GM12878 (cell line): ENCODE data around the gene C1QTNF12. TPM values are rescaled to one million over a fixed set of nuclear protein-coding genes. Genes with fewer than 3 reads are reported as not detected.

ENCODE experiments used
- ATAC-seq: fragments of 200-7000 bp; cut with Tn5 transposase; 3 replicates; pipeline ENCODE4 v1.9.1; 2020; ENCODE audit warnings: mild to moderate bottlenecking, moderate library complexity
- BruUV-seq: library from RNA; stranded (reverse); fragments of 400-500 nt; replicated peaks from 2 replicates; lab custom pipeline; 2021; lab: Mats Ljungman, UMichigan
- CTCF ChIA-PET: fragments of 300-600 bp; sonication (Branson Sonifier 250); formaldehyde crosslinking; extraction: SDS; loops from one replicate; lab custom pipeline; 2021; ENCODE audit warnings: inconsistent platforms; lab: Yijun Ruan, JAX
- POLR2A ChIA-PET: fragments of 350-600 bp; formaldehyde crosslinking; extraction: SDS; loops from one replicate; lab custom pipeline; 2021; ENCODE audit warnings: inconsistent platforms; lab: Charles Lee
- RAD21 ChIA-PET: fragments of 300-600 bp; sonication (Branson Sonifier 250); formaldehyde crosslinking; loops from one replicate; lab custom pipeline; 2023; ENCODE audit warnings: antibody characterized with exemption; ENCODE audit not compliant: unreplicated experiment; lab: Charles Lee
- SMC1A ChIA-PET: fragments of 300-600 bp; sonication (Branson Sonifier 250); formaldehyde crosslinking; loops from one replicate; lab custom pipeline; 2023; ENCODE audit not compliant: unreplicated experiment, uncharacterized antibody; lab: Charles Lee
- DNase-seq: peaks from one replicate; pipeline ENCODE4 v3.0.0-alpha.2; 2011; ENCODE audit warnings: low read depth, low spot score
- FAIRE-seq: peaks from 3 replicates; lab custom pipeline; 2011; peaks lifted over from hg19 to GRCh38; lab: Jason Lieb, UNC
- H2AFZ ChIP-seq: 2 replicates; pipeline ENCODE4 v1.6.0; 2011; ENCODE audit warnings: low read depth, low read length, control low read depth; ENCODE audit not compliant: control insufficient read depth
- H3K27ac ChIP-seq: 2 replicates; pipeline ENCODE4 v1.5.1; 2011; ENCODE audit warnings: control low read depth; ENCODE audit not compliant: control insufficient read depth, insufficient read depth
- H3K27me3 ChIP-seq, 2 experiments: replicated peaks in 1 of 2; 2 replicates each; pipeline versions ENCODE4 v1.6.0 to v1.6.1; 2011; ENCODE audit warnings: low read length in 1 of 2; ENCODE audit not compliant: control insufficient read depth in 2 of 2, insufficient read depth in 2 of 2
- H3K36me3 ChIP-seq, 2 experiments: 2 replicates each; pipeline ENCODE4 v1.5.1; 2011; ENCODE audit warnings: low read length in 1 of 2; ENCODE audit not compliant: control insufficient read depth in 2 of 2, insufficient read depth in 2 of 2
- H3K4me1 ChIP-seq: 2 replicates; pipeline ENCODE4 v1.6.1; 2011; ENCODE audit warnings: mild to moderate bottlenecking, low read length, moderate library complexity, mixed read lengths; ENCODE audit not compliant: control insufficient read depth, insufficient read depth
- H3K4me2 ChIP-seq: 2 replicates; pipeline ENCODE4 v1.6.0; 2011; ENCODE audit warnings: control low read depth; ENCODE audit not compliant: control insufficient read depth, insufficient read depth
- H3K4me3 ChIP-seq: fragments of 200-600 bp; sonication (generic); 2 replicates; pipeline ENCODE4 v1.5.1; 2016
- H3K79me2 ChIP-seq: 2 replicates; pipeline ENCODE4 v1.6.0; 2011; ENCODE audit warnings: low read length; ENCODE audit not compliant: control insufficient read depth, insufficient read depth
- H3K9ac ChIP-seq: 2 replicates; pipeline ENCODE4 v1.8.0; 2011; ENCODE audit warnings: low read length, control low read depth, mixed read lengths; ENCODE audit not compliant: control insufficient read depth, insufficient read depth
- H3K9me3 ChIP-seq: replicated peaks from 3 replicates; pipeline ENCODE4 v1.5.1; 2011; ENCODE audit warnings: mild to moderate bottlenecking, low read length; ENCODE audit not compliant: control insufficient read depth, insufficient read depth
- H4K20me1 ChIP-seq: 2 replicates; pipeline ENCODE4 v1.6.0; 2011; ENCODE audit not compliant: control insufficient read depth, insufficient read depth
- BCL11A ChIP-seq: IDR thresholded peaks from 2 replicates; pipeline ENCODE4 v1.6.1; 2011; ENCODE audit warnings: low read depth, low read length
- HDAC6 ChIP-seq: fragments of 200-600 bp; sonication (generic); IDR thresholded peaks from one replicate; pipeline ENCODE4 v1.8.0; 2017; ENCODE audit warnings: antibody characterized with exemption; ENCODE audit not compliant: unreplicated experiment
- RCOR1 ChIP-seq: conservative IDR thresholded peaks from 2 replicates; pipeline ENCODE4 v1.6.1; 2012; ENCODE audit warnings: low read depth, low read length, improper control_type of control experiment
- RUNX3 ChIP-seq: IDR thresholded peaks from 2 replicates; pipeline ENCODE4 v1.6.1; 2012; ENCODE audit warnings: low read length, inconsistent platforms
- SMARCA5 ChIP-seq: fragments of 450-650 bp; IDR thresholded peaks from 2 replicates; pipeline ENCODE4 v1.6.1; 2017; ENCODE audit warnings: mild to moderate bottlenecking
- SRF ChIP-seq, 2 experiments: IDR thresholded peaks; 2 replicates each; pipeline ENCODE4 v1.6.1; 2011; ENCODE audit warnings: low read depth in 2 of 2, low read length in 2 of 2, mild to moderate bottlenecking in 1 of 2, moderate library complexity in 1 of 2
- WGBS: methylation state at CpG from one replicate; pipeline ENCODE4 v1.1.6; 2016; ENCODE audit warnings: low lambda C conversion rate; ENCODE audit not compliant: insufficient replicate concordance, insufficient coverage; ENCODE audit errors: missing lambda C conversion rate; 5-methylcytosine and 5-hydroxymethylcytosine counted together
- in situ Hi-C: fragments of 300-500 bp; cut with MboI; formaldehyde crosslinking; loops from 9 replicates; pipeline ENCODE4 v1.14.3; 2018; ENCODE audit warnings: mixed read lengths
- intact Hi-C: fragments of 100-400 bp; cut with micrococcal nuclease; formaldehyde crosslinking; loops from one replicate; pipeline ENCODE4 v1.14.2; 2022; ENCODE audit not compliant: unreplicated experiment
- polyA plus RNA-seq, 11 experiments: library from polyadenylated mRNA; depleted of rRNA in 4 of 11; unstranded in 6 of 11; stranded (reverse) in 5 of 11; fragments of >200 nt; fragmentation: Nextera tagmentation in 4 of 11; fragmentation: Illumina TruSeq in 1 of 11; extraction: Ambion mirVana in 4 of 11; extraction: Trizol in 1 of 11; gene quantifications; 1 replicate in 1 of 11; 2 replicates in 10 of 11; pipeline versions ENCODE4 v1.2.1 to v1.2.3, GENCODE V29; 2011 to 2016; ENCODE audit warnings: inconsistent platforms in 2 of 11, missing spikeins in 2 of 11, low read depth in 1 of 11
- total RNA-seq, 4 experiments: library from RNA; depleted of rRNA in 3 of 4; stranded (reverse); fragments of >200 nt in 3 of 4; fragmentation: Illumina TruSeq in 1 of 4; extraction: Trizol in 1 of 4; gene quantifications; 2 replicates each; pipeline versions ENCODE4 v1.2.1 to v1.2.3, GENCODE V29; 2013 to 2021
- TF ChIP-seq, protein P1 (sequence below): IDR thresholded peaks from 2 replicates; pipeline ENCODE4 v1.6.1; 2011; ENCODE audit warnings: borderline replicate concordance, low read depth, mild to moderate bottlenecking, moderate library complexity, mixed read lengths, low read length; ENCODE audit not compliant: insufficient read depth; ENCODE audit errors: extremely low read length

Gene C1QTNF12
- total and polyA plus RNA-seq, 10 of the 15 experiments (the other 5 are each of a cell fraction or from before 2014, with no cell fraction given) = 0.17 to 1.0 (median 0.31) TPM; not detected in 5

DNA sequence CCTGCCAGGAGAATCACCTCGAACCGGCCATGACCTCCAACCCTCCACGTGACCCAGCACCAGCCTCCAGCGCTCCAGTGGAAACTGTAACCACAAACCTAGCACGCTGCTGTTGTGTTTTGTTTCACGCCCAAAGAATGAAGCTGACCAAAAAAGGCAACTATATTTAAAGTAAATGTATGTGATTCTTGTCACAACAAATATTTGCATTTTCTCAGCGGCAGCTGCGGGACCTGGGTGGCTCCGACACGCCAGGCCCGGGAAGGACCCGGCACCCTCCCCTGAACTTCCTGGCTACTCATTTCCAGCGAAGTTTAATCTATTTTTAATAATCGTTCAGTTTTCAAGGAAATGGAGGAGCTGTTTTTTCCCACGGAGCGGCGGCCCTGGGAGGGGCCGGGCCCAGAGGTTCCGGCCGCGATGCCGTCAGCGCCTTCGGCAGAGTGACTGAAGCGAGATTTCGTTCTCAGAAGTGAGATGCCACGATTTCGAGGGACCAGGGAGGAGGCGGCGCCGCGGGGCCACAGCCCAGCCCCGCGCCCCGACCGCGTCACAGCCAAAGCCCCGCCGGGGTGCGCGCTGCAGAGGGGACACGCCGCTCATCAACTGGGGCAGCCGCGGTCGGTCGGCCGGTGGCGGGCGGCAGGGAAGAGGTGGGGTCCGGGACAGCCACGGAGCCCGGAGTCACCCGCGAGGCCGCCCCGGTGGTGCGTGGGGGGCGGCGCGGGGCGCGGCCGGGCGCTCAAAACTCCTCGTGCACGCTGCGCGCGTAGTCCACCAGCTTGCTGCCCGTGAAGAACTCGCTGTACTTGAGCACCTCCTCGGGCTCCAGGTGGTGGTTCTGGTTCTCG, 29.5 kb downstream of the C1QTNF12 start:
- ChIA-PET SMC1A (interaction anchor here (1.2 kb wide), 1 partner anchor 74 kb away, joined by 3 read pairs; no protein-coding TSS in a partner anchor), CTCF (no interaction called here), POLR2A (interaction anchor here (1.1 kb wide), 1 partner anchor 9 kb away, joined by 3 read pairs; no protein-coding TSS in a partner anchor), RAD21 (no interaction called here)
- FAIRE-seq (no peak), DNase-seq (no peak), ATAC-seq (no peak)
- no peaks in the 10 kb centered on the region; the same call in 2 of the 3 replicates for H3K9me3 ChIP-seq
- peaks cover 6 to 25% of the 10 kb centered on the region in 2 experiments for H3K36me3 ChIP-seq
- intact Hi-C loops = no loop called here
- no peaks in the 10 kb centered on the region for H3K27me3 ChIP-seq
- WGBS = 91% methylated on average over 70 of the region's 74 CpGs
- H2AFZ ChIP-seq = no peak overlapping the region
- no peak overlapping the region for H3K4me2 ChIP-seq
- TF ChIP-seq RUNX3 (peak; percentile 31; the same call in 1 of the 2 replicates), HDAC6 (no peak), SMARCA5 (no peak), SRF (IDR thresholded peaks at IDR 0.05; ENCODE audit: low read depth in 2 of 2, low read length in 2 of 2) (no peak), RCOR1 (no peak), BCL11A (no peak)
- TF ChIP-seq, protein P1, sequence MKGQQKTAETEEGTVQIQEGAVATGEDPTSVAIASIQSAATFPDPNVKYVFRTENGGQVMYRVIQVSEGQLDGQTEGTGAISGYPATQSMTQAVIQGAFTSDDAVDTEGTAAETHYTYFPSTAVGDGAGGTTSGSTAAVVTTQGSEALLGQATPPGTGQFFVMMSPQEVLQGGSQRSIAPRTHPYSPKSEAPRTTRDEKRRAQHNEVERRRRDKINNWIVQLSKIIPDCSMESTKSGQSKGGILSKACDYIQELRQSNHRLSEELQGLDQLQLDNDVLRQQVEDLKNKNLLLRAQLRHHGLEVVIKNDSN = peak; percentile 69
- H3K4me3 ChIP-seq = no peak overlapping the region
- no peaks in the 10 kb centered on the region for H3K79me2 ChIP-seq
- H3K9ac ChIP-seq = no peak overlapping the region
- no peak overlapping the region for H3K27ac ChIP-seq
- peaks cover 30% of the 10 kb centered on the region for H3K4me1 ChIP-seq
- no TSS peak for BruUV-seq
- H4K20me1 ChIP-seq = no peaks in the 10 kb centered on the region
- in situ Hi-C loops = no loop called here
